Suppressor macrophage treated with lipopolysaccharide for 1 hour (primary cell): ENCODE results near the gene DLD.
"Not testable (repeated sequence)": the region's sequence is repeated elsewhere in the genome, so short reads cannot be mapped to it uniquely, and the experiment has no call there.

Source experiments
- DNase-seq, 3 donors: peaks; one replicate each; pipeline ENCODE4 v3.0.0-alpha.2; 2020 to 2022

Gene DLD

GRCh38 chr7:107917763-107918651, 27.0 kb downstream of the DLD start:
- peak; percentile 58 to 69 (median 63) for DNase-seq

DNA sequence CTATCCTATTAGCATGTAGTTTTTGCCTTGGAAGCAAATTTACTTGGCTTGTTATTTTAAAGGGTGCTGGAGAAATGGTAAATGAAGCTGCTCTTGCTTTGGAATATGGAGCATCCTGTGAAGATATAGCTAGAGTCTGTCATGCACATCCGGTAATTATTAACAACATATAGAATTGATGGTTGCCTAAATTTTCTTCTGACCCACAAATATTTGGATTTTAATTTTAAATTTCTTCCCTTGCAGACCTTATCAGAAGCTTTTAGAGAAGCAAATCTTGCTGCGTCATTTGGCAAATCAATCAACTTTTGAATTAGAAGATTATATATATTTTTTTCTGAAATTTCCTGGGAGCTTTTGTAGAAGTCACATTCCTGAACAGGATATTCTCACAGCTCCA, 28.0 kb downstream of the DLD start:
- DNase-seq = no peak

DNA sequence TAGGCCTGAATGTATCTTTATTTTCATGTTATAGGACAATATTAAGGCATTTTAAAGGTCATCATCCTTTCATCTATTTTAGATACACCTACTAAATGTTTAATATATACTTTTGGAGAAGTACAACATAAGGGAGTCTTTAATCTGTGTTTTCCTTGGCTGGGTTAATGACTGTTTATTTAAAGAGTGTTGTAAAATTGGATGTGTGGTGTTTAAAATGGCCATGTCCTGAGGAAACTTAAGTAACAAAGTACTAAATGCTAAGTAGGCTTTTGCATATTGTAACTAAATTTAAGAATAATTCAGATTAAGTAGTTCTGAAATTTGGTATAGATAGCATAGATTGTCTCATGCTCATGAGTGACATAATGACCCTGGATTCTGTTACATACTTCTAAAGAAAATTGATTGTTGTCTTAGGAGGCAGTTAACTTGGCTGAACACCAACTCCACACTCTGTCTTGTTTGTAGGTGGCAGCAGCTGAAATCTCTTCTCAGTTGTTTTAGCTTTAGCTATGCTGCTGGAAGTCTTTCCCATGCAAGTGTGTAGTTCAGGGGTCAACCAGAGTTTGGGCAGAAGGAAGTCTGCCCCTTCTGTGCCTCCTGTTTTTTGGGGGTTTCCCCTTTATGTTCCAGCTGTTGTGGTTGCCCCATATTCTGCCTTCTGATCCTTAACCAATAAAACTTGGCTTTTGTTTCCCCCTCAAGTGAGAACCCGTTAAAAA, 29.2 kb downstream of the DLD start:
- peak in 2 of 3 donors; percentile 18 to 31 for DNase-seq

GRCh38 chr7:107921826-107922225, 30.8 kb downstream of the DLD start:
- not testable (repeated sequence) for DNase-seq

DNA sequence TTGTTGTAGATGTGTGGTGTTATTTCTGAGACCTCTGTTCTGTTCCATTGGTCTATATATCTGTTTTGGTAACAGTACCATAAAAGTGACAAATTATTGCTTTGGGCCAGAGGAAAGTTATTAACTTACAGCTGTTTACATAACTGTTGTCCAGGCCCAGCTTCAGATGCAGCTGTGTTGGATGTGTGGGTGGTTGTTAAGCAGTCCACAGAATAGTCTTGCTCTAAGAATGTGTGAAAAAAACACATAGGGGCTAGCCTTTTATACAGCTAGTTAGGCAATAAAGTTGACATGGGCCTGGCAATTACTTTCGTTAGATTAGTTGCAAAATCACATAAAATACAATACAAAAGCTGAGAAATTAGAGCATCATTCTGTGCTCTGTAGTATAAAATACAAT, 31.9 kb downstream of the DLD start:
- no peak for DNase-seq

GRCh38 chr7:107924841-107925504, 34.0 kb downstream of the DLD start:
- DNase-seq = peak; percentile 7 to 40 (median 38)

DNA sequence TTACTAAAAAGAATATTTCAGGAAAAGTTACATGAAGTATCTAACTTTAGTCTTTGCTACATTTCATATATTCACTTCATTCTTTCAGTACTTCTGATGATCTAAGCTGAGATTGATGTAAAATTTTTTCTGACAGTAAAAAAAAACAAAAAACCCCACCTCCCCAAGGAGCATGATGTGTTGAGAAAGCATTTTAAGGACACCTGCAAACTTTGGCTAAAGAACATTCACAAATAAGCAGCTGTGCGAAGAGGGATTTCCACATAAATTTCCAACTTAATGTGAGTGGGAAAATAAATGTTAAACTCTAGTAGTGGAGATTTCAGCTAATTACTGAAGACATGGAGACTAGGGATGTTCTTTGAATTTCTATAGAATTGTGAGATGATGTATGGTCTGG, 35.5 kb downstream of the DLD start:
- no peak for DNase-seq

DNA sequence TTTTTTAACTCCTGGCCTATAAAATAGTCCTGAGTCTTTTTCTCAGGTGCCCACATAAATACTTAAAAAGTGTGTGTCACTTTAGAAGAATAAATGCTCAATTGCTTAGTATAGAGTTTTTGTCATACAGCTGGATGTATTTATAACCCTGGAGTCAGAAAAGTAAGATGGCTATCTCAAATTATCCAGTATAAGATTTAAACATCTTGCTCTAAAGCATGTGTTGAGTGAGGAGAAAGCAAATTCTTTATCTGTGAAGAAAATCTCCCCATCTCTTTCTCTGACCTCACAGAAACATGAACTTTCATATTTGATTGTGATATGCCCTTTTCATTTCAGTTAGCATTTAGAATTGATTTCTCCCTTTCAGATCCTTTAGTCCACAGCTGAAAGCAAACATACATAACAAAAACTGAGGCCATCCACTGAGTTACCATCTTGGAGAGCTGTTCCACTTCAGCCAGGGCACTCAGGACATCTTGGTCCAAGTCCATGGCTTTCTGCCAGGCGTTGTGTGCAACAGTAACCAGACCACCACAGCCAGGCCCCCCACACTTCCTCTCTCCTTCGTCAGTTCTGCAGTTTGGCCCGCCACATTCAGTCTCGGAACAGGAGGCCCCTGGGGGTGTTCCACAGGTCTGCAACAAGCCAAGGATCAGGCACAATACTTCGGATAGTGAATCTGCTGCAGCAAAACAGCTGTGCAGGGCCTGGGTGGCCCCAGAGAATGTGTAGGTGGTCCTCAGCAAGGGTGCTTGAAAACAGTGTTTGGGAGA, 40.9 kb downstream of the DLD start:
- no peak for DNase-seq

DNA sequence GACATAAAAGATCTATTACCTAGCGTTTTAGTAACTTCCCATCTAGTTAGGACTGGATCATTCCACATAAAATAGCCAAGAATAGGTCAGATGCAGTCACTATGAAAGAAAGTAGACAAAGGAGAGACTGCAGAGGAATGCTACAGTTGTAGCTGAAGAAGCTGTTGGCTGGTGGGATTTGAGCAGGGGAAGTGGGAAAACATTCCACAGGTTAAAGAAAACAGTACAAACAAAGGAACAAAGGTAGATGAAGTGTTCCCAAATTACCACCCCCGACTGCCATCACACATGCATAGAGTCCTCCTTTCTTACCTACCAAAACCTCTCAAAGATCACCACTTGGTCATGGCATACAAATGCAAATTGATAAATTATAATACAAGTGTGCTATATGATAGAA, 41.8 kb downstream of the DLD start:
- no peak for DNase-seq

GRCh38 chr7:107933386-107934013, 42.5 kb downstream of the DLD start:
- no peak for DNase-seq

DNA sequence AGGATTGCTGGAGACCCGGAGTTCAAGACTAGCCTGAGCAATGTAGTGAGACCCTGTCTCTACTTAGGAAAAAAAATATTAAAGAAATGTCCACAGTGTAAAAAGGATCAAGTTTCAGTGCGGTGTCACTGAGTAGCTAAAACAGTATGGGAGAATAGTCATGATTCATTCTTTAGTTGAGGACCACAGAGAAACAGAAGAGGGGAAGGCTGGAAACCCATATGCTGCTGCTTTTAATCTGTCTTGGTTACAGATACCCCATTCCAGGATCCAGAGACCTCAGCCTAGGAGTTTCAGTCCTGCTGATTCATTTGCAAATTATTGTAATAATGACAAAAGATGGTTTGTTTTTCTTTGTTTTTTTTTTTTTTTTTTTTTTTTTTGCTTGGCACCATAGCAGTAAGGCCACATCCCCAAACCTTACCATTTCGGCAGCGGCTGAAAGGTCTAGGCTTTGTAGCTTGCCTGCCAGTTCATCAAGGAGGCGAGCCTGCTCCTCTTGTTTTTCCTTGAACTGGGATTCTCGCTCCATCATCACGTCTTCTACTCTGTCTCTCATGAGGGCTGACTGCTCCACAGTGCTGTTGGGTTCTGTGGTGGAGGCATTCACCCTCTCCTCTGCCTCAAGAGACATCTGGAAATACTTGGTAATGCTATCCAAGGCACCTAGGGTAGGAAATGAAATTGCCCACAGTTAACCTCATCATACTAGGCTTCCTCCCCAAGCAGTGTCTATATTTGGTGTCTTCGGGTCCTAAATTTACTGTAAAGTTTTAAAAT, 44.2 kb downstream of the DLD start:
- no peak for DNase-seq

DNA sequence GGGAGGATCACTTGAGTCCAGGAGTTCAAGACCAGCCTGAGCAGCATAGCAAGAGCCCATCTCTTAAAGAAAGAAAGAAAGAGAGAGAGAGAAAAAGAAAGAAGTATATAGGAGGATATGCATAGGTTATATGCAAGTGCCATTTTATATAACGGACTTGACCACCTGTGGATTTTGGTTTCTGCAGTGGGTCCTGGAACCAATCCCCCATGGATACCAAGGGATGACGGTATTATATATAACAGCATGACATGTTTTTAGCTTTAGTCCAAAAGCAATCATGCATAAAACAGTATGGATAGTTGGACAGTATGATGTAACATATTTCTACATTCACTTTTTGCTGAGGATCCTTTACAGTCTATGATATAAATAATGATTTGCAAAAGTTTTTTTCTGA, 45.3 kb downstream of the DLD start:
- DNase-seq = no peak

DNA sequence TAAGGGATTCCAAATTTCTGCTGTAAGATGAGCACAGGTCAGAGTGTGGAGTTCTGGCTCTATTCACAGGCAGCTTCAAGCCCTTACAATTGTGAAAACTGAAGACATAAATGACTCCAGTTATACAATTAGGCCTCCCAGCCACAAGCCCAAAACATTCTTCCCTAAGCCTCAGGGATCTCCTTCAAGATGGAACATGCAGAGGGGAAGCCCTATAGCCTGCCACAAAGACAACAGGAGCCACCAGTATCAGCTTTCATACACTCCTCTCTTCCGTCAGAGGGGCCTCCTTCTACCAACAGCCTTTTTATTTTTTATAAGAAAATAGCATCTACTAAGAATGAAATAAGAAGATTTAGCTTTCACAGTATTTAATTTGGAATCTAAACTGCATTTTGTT, 46.5 kb downstream of the DLD start:
- DNase-seq = no peak

GRCh38 chr7:107938456-107939250, 47.7 kb downstream of the DLD start:
- no peak for DNase-seq

DNA sequence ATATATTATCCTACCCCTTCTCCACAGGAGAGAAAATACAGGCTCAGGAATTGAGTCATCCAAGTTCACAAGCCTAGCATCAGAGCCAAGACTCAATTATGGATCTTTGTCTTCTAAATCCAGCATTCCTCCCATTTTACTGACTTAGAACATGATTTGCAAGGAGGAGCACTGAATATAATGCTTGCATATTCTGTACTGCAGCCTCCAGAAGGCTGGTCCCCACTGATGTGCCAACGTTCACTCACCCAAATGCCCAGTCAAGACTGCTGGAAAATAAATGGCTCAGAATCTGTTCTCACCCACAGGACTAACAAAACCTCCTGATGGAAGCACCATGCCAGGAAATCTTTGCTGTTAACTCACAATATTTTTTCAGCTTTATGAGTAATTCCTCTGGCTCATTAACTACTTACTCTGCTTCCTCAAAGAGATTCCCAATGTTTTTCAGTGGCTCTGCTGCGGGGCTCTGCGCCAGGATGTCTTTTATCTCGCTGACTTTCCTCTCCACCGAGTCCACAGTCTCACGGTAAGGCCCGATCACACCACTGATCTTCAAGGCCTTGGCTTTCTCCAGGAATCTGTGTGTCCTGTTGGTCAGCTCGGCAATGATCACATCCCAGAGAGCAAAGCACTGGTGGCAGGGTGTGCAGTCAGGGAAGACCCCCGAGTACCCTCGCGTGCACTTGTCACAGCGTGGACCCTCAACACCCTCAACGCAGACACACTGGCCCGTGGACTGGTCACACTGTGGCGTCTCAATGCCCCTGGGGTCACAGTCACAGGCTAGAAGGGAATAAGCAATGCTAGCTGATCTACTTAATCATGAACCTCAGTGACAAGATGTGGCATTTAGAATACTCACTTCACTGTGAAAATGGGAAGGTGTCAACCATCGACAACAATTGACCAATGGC, 48.8 kb downstream of the DLD start:
- no peak for DNase-seq

- no peak for DNase-seq
Measured at GRCh38 chr7:107940951-107941350, 50.0 kb downstream of the DLD start.

GRCh38 chr7:107943018-107943417, 52.0 kb downstream of the DLD start:
- no peak for DNase-seq

GRCh38 chr7:107944411-107945169, 53.6 kb downstream of the DLD start:
- no peak for DNase-seq

DNA sequence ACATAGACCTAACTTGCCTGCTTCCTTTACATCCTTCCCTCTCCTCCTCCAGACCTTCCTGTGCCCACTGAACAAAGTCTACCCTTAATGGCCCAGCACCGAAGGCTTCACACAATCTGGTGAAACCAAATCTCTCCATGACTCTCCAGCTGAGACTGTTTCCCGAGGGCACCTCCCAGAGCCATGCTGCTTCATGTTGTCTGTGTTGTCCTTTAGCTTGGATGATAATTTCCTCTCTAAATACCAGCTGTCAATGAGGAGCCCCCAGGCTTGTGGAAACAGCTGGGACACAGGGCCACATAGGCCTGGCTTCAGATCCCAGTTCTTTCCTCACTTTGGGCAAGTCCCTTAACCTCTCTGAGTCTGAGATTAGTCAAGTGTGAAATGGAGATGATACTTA, 54.3 kb downstream of the DLD start:
- no peak for DNase-seq
